Natural killer cell (primary cell): Measurements from ENCODE around the gene RBM20. TPM values are rescaled to one million over a fixed set of nuclear protein-coding genes. Genes with fewer than 3 reads are reported as not detected.

ENCODE experiments used
- ATAC-seq, 3 donors: fragments of 150-1000 bp in 2 of 3; fragments of 200-7000 bp in 1 of 3; cut with Tn5 transposase; 1 replicate in 1 of 3; 2 replicates in 2 of 3; pipeline ENCODE4 v1.10.0; 2021; ENCODE audit warnings: mild to moderate bottlenecking in 2 of 3, moderate library complexity in 2 of 3
- DNase-seq, 2 donors: peaks; one replicate each; pipeline versions ENCODE4 v3.0.0 to v3.0.0-alpha.2; 2013 to 2021; ENCODE audit warnings: mixed read lengths in 1 of 2
- H3K27ac ChIP-seq: one replicate; pipeline ENCODE4 v1.5.1; 2013; ENCODE audit warnings: mild to moderate bottlenecking, low read length
- H3K27me3 ChIP-seq: one replicate; pipeline ENCODE4 v1.6.1; 2013; ENCODE audit warnings: low read length; ENCODE audit not compliant: control insufficient read depth, insufficient read depth
- H3K36me3 ChIP-seq: one replicate; pipeline ENCODE4 v1.6.1; 2013; ENCODE audit warnings: low read length; ENCODE audit not compliant: control insufficient read depth, insufficient read depth
- H3K4me1 ChIP-seq: one replicate; pipeline ENCODE4 v1.6.1; 2013; ENCODE audit warnings: low read length; ENCODE audit not compliant: control insufficient read depth, insufficient read depth
- H3K4me3 ChIP-seq: one replicate; pipeline ENCODE4 v1.5.1; 2013; ENCODE audit warnings: low read length
- H3K9me3 ChIP-seq: one replicate; pipeline ENCODE4 v1.6.1; 2013; ENCODE audit warnings: low read length; ENCODE audit not compliant: control insufficient read depth, insufficient read depth
- H3K27ac Mint-ChIP-seq, 2 donors: one replicate each; pipeline ENCODE4 v1.8.0; 2022; ENCODE audit warnings: mild to moderate bottlenecking in 2 of 2, mixed read lengths in 2 of 2, moderate library complexity in 1 of 2
- H3K27me3 Mint-ChIP-seq, 2 donors: one replicate each; pipeline ENCODE4 v1.8.0; 2022; ENCODE audit warnings: low read depth in 2 of 2, mixed read lengths in 2 of 2
- H3K36me3 Mint-ChIP-seq: one replicate; pipeline ENCODE4 v1.8.0; 2022; ENCODE audit warnings: mixed read lengths
- H3K4me1 Mint-ChIP-seq, 2 donors: one replicate each; pipeline ENCODE4 v1.8.0; 2022; ENCODE audit warnings: mixed read lengths in 2 of 2
- H3K4me3 Mint-ChIP-seq: one replicate; pipeline ENCODE4 v1.8.0; 2022; ENCODE audit warnings: mild to moderate bottlenecking, moderate library complexity, mixed read lengths
- H3K9me3 Mint-ChIP-seq, 2 donors: one replicate each; pipeline ENCODE4 v1.8.0; 2022; ENCODE audit warnings: mixed read lengths in 2 of 2
- WGBS: methylation state at CpG from one replicate; pipeline ENCODE4 v1.1.7; 2013; ENCODE audit warnings: missing lambda C conversion rate; ENCODE audit not compliant: insufficient coverage; 5-methylcytosine and 5-hydroxymethylcytosine counted together
- intact Hi-C: fragments of 100-400 bp; cut with micrococcal nuclease; formaldehyde crosslinking; loops from one replicate; pipeline ENCODE4 v1.14.2; 2022
- total RNA-seq, 4 donors: library from RNA; stranded (reverse); fragments of 120-200 nt in 1 of 4; gene quantifications; one replicate each; pipeline versions ENCODE4 v1.2.3 to v1.2.4, GENCODE V29; 2013 to 2022
- TF ChIP-seq, protein P1 (sequence below): fragments of 200-600 bp; IDR thresholded peaks from one replicate; pipeline ENCODE4 v1.8.0; 2022; ENCODE audit warnings: antibody characterized with exemption

The RBM20 gene
- total RNA-seq, 3 donors from 2014 or later (not counting 1 experiment from before 2014, with no cell fraction given) = 0.35 TPM; not detected in 2

DNA sequence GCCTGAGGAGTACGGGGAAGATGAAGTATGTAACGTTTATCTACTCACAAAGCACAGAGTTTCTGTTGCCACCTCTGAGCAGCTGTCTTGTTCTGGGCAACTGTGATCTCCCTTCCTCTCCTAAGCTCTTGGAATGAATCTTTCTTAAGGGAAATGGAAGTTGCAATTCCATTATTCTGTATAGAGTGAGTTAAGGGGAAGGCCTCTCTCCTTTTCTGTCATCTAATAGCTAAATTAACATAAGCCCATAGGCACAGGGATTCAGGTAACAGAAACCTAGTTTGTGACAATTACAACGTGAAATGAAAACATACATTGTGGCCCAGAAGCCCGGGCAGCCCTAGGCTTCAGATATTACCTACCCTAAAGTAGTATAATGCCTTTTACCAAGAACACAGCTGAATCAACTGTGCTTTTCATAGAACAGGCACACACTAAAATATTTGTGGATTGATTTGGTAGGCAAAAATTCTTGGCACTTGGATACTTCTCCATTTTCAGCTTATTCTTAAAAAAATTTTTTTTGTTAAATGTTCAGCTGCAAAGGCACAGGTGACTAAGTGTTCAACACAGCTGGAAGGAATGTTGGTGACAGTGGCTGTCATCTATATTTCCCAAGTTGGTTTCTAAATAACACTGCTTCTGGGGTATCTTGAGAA, 223.8 kb downstream of the RBM20 start:
- Histone ChIP-seq H3K27me3 (no peaks in the 10 kb centered on the region), H3K27ac (peak overlapping the region; percentile 92), H3K36me3 (no peaks in the 10 kb centered on the region), H3K9me3 (no peaks in the 10 kb centered on the region), H3K4me3 (no peak overlapping the region), H3K4me1 (peaks cover 77% of the 10 kb centered on the region)
- Mint-ChIP-seq H3K27ac (peak overlapping the region; percentile 96 to 98), H3K4me3 (peak overlapping the region; percentile 97), H3K9me3 (no peaks in the 10 kb centered on the region), H3K4me1 (peaks cover 89 to 91% of the 10 kb centered on the region in 2 donors), H3K27me3 (no peaks in the 10 kb centered on the region), H3K36me3 (no peaks in the 10 kb centered on the region)
- intact Hi-C loops = no loop called here
- DNase-seq (peak in 1 of 2 donors; percentile 32), ATAC-seq (no peak)
- WGBS = 25% methylated on average over 2 of the region's 4 CpGs
- TF ChIP-seq, protein P1, sequence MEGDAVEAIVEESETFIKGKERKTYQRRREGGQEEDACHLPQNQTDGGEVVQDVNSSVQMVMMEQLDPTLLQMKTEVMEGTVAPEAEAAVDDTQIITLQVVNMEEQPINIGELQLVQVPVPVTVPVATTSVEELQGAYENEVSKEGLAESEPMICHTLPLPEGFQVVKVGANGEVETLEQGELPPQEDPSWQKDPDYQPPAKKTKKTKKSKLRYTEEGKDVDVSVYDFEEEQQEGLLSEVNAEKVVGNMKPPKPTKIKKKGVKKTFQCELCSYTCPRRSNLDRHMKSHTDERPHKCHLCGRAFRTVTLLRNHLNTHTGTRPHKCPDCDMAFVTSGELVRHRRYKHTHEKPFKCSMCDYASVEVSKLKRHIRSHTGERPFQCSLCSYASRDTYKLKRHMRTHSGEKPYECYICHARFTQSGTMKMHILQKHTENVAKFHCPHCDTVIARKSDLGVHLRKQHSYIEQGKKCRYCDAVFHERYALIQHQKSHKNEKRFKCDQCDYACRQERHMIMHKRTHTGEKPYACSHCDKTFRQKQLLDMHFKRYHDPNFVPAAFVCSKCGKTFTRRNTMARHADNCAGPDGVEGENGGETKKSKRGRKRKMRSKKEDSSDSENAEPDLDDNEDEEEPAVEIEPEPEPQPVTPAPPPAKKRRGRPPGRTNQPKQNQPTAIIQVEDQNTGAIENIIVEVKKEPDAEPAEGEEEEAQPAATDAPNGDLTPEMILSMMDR = no peak

DNA sequence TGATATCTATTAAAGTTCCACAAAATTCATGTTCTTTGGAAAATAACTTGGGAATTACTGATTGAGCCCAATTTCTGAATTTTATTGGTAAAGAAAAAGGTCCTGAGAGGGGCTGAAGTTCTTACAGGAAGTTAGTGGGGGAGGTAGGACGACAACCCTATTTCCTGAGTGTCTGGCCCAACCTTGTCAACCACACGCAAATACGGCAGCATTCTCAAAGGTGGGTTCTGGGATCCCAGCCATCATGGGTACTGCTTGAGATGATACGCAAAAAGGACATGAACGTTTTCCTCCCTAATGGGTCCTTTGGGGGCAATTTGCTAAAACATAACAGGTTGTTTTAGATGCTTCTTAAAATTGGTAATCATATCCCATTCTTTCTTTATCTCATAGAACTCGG, 224.8 kb downstream of the RBM20 start:
- Histone ChIP-seq H3K4me3 (no peak overlapping the region), H3K27ac (peak overlapping the region; percentile 92), H3K4me1 (peaks cover 71% of the 10 kb centered on the region), H3K9me3 (no peaks in the 10 kb centered on the region), H3K36me3 (no peaks in the 10 kb centered on the region), H3K27me3 (no peaks in the 10 kb centered on the region)
- Mint-ChIP-seq H3K4me3 (peak overlapping the region; percentile 97), H3K27me3 (no peaks in the 10 kb centered on the region), H3K36me3 (no peaks in the 10 kb centered on the region), H3K4me1 (peaks cover 84 to 91% of the 10 kb centered on the region in 2 donors), H3K27ac (peak overlapping the region; percentile 96 to 98), H3K9me3 (no peaks in the 10 kb centered on the region)
- TF ChIP-seq, protein P1 = no peak
- intact Hi-C loops = no loop called here
- WGBS = 2% methylated on average over 5 of the region's 6 CpGs
- DNase-seq = peak in 1 of 2 donors; percentile 90
- ATAC-seq = peak in 1 of 3 donors; percentile 16

DNA sequence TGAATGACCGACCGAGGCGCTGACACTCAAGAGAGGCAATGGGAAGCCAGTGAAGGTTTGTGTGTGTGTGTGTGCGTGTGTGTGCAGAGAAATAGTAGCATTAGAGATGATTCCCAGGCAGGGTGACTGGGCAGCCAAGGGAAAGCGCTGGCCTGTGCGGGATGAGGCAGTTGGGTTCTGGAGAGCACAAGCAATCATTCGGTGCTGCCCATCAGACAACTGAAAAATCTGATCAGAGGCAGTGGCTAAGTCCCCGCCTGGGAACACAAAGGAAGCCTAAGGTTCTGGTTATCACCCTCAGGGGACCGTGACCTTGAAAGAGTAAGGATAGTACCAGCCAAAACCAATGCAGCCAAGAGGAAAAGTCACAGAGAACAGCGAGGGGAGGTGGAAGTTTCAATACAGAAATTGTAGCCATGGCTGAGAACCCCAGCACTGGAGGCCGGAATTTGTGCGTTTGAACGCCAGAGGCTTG, 226.7 kb downstream of the RBM20 start:
- H3K9me3 ChIP-seq = no peaks in the 10 kb centered on the region
- intact Hi-C loops = loop anchor here (1.0 kb wide), 1 partner anchor 11 kb away; no protein-coding TSS in a partner anchor
- no peaks in the 10 kb centered on the region for H3K27me3 ChIP-seq
- H3K36me3 ChIP-seq = peaks cover 1% of the 10 kb centered on the region
- Mint-ChIP-seq H3K4me3 (peak overlapping the region; percentile 97), H3K36me3 (no peaks in the 10 kb centered on the region), H3K27me3 (no peaks in the 10 kb centered on the region), H3K4me1 (peaks cover 65 to 81% of the 10 kb centered on the region in 2 donors), H3K9me3 (no peaks in the 10 kb centered on the region), H3K27ac (peak overlapping the region; percentile 96 to 98)
- H3K27ac ChIP-seq = peak overlapping the region; percentile 97
- TF ChIP-seq, protein P1 = no peak
- H3K4me3 ChIP-seq = peak overlapping the region; percentile 95
- DNase-seq = no peak
- WGBS = 62% methylated on average over 13 of the region's 13 CpGs
- H3K4me1 ChIP-seq = peaks cover 54% of the 10 kb centered on the region
- ATAC-seq = no peak
